ENCODE measurements around the gene CPAMD8. TPM values are rescaled to one million over a fixed set of nuclear protein-coding genes. Genes with fewer than 3 reads are reported as not detected.

Gene CPAMD8
- total and polyA plus RNA-seq, 2 of the 8 experiments (the other 6 are each of a cell fraction or from before 2014, with no cell fraction given) = 6.1 to 9.2 TPM

DNA sequence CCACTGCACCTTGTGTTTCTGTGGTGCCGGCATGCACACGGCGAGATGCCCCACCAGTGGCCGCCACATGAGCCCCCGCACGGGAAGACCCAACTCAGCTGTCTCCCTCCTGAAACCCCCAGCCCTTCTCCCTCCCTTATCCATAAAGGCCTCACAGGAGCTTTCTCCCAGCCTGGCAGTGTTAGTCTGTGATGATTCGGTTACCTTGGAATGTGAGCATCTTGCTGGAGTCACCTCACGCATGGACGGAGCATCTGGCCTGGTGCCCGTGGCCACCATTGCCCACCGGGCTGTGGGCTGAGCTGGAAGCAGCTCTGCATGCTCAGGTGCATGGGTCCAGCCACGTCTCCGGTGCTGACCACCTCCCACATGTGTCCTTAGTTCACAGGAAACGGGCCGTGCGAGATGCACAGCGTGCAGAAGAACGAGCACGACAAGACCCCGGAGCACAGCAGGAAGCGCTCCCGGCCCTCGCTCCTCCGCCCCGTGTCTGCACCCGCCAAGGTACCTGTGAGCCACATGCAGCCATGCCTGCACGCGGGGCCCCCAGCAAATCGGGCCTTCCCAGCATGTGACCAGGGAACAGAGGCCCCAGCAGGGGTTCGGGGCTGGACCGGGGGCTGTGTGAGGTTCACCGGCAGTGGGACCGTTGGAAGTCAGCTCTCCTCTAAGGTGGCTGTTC, 175.4 kb downstream of the CPAMD8 start (continued):
- TF ChIP-seq ZNF274 (IDR thresholded peaks at IDR 0.05; ENCODE audit: borderline replicate concordance, extremely low read depth, low read length) = no peak
- TF ChIP-seq HDAC6 (IDR thresholded peaks at IDR 0.05; ENCODE audit: low read depth, low read length) = no peak

Data from H1 (cell line).